HUES6 (cell line): ENCODE data around the gene TMEM115.
"Not testable (repeated sequence)": the region's sequence is repeated elsewhere in the genome, so short reads cannot be mapped to it uniquely, and the experiment has no call there.

Experiments used
- H3K27ac ChIP-seq: 2 replicates; pipeline ENCODE4 v1.7.0; 2013; ENCODE audit warnings: low read depth, mild to moderate bottlenecking, low read length, inconsistent platforms
- H3K27me3 ChIP-seq: 2 replicates; pipeline ENCODE4 v1.6.1; 2013; ENCODE audit warnings: low read length; ENCODE audit not compliant: control insufficient read depth, insufficient read depth
- H3K36me3 ChIP-seq: 2 replicates; pipeline ENCODE4 v1.6.1; 2013; ENCODE audit warnings: low read length; ENCODE audit not compliant: control insufficient read depth, insufficient read depth
- H3K4me1 ChIP-seq: 2 replicates; pipeline ENCODE4 v1.6.1; 2013; ENCODE audit warnings: low read length; ENCODE audit not compliant: control insufficient read depth, insufficient read depth
- H3K4me3 ChIP-seq: 2 replicates; pipeline ENCODE4 v1.5.1; 2013; ENCODE audit warnings: low read depth, low read length
- H3K9ac ChIP-seq: one replicate; pipeline ENCODE4 v1.6.1; 2013; ENCODE audit warnings: mild to moderate bottlenecking, low read length
- H3K9me3 ChIP-seq: 2 replicates; pipeline ENCODE4 v1.6.1; 2013; ENCODE audit warnings: low read depth, low read length; ENCODE audit not compliant: control insufficient read depth, insufficient read depth

TMEM115 gene

DNA sequence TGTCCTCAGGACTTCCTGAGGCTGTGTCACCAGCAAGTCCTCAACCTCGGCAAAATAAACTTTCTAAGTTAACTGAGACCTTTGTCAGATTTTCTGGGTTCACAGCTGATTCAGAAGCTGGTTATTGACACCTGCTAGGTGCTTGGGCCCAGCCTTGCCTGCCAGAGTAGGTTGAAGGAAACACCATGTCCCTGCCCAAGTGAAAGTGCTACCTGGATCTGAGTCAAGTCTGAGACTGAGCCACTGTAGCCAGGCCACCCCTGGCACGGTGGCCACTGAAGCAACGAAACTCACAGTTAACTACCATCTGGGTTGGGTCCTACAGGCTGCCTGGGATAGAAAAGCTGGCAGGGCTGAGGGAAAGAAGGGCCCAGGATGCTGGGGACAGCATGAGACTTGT lies 45.0 kb downstream of the TMEM115 start:
- Histone ChIP-seq H3K9me3 (peaks cover 7% of the 10 kb centered on the region), H3K27me3 (no peaks in the 10 kb centered on the region), H3K4me1 (peaks cover 9% of the 10 kb centered on the region; the same call in 1 of the 2 replicates), H3K36me3 (peaks cover 37% of the 10 kb centered on the region), H3K9ac (no peak overlapping the region), H3K4me3 (no peak overlapping the region), H3K27ac (no peak overlapping the region)

- H3K27me3 ChIP-seq, H3K4me3 ChIP-seq: not testable (repeated sequence)
Observed at GRCh38 chr3:50312041-50312440, 47.3 kb downstream of the TMEM115 start.

More at GRCh38 chr3:50312041-50312440, 47.3 kb downstream of the TMEM115 start:
- not testable (repeated sequence) for H3K4me1 ChIP-seq, H3K9ac ChIP-seq, H3K27ac ChIP-seq
- peaks cover 16% of the 10 kb centered on the region for H3K36me3 ChIP-seq
- H3K9me3 ChIP-seq = peaks cover 19% of the 10 kb centered on the region
